DND-41 (cell line): ENCODE results near the gene SRSF3.

Source experiments
- EZH2 ChIP-seq: IDR thresholded peaks from 3 replicates; pipeline ENCODE4 v1.6.1; 2012; ENCODE audit warnings: borderline replicate concordance, low read depth, mild to moderate bottlenecking, moderate library complexity, low read length, inconsistent platforms; ENCODE audit not compliant: severe bottlenecking
- TF ChIP-seq, protein P1 (sequence below): IDR thresholded peaks from 2 replicates; pipeline ENCODE4 v1.5.1; 2012; ENCODE audit warnings: borderline replicate concordance, low read length, moderate library complexity, mild to moderate bottlenecking; ENCODE audit not compliant: poor library complexity, severe bottlenecking; ENCODE audit errors: extremely low read depth

DNA sequence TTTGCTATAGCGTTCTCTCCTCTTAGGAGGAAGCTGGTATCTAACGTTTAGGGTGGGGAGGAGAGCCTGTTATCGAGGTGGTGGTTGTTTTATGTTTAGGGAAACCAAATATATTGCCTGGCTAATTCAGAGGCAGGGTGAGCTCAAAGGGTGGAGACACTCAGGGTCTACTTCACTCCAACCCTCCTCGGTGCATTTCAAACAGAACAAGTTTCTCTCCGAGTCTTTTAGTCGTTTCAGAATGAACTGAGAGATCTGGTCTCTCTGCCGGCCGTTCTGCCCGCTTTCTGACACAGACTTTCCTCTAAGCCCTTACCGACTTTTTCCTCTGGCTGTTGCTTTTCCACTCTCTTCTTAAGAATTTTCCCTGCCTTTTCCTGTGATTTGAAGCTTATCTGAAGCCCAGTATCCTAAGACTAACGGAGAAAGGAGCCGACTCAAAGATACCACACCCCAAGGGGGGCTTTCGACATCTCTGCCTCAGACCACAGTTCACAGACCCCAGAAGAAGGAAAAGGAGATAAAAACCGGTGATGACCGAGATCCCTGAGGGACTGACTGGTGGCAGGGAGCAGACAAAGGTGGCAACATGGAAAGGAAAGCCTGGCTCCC lies 47.7 kb upstream of the SRSF3 start:
- no peak for TF ChIP-seq EZH2
- TF ChIP-seq, protein P1, sequence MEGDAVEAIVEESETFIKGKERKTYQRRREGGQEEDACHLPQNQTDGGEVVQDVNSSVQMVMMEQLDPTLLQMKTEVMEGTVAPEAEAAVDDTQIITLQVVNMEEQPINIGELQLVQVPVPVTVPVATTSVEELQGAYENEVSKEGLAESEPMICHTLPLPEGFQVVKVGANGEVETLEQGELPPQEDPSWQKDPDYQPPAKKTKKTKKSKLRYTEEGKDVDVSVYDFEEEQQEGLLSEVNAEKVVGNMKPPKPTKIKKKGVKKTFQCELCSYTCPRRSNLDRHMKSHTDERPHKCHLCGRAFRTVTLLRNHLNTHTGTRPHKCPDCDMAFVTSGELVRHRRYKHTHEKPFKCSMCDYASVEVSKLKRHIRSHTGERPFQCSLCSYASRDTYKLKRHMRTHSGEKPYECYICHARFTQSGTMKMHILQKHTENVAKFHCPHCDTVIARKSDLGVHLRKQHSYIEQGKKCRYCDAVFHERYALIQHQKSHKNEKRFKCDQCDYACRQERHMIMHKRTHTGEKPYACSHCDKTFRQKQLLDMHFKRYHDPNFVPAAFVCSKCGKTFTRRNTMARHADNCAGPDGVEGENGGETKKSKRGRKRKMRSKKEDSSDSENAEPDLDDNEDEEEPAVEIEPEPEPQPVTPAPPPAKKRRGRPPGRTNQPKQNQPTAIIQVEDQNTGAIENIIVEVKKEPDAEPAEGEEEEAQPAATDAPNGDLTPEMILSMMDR: no peak
